Measurements from ENCODE around the gene ARL15.

- no peak for TF ChIP-seq CTCF (IDR thresholded peaks at IDR 0.05; ENCODE audit: control extremely low read depth in 1 of 3, insufficient read depth in 1 of 3, low read depth in 1 of 3, low read length in 3 of 3)
- no peak for TF ChIP-seq POLR2AphosphoS5 (IDR thresholded peaks at IDR 0.05; ENCODE audit: low read depth, low read length)
- no peak for TF ChIP-seq CHD1 (IDR thresholded peaks at IDR 0.05; ENCODE audit: low read depth, low read length)
Measured at GRCh38 chr5:54018438-54018837, 291.9 kb downstream of the ARL15 start.

All from H1 (cell line).